Endodermal cell (in vitro differentiated cells): ENCODE measurements around the gene HOXA9. TPM values are rescaled to one million over a fixed set of nuclear protein-coding genes. Genes with fewer than 3 reads are reported as not detected.

ENCODE experiments used
- DNase-seq: peaks from one replicate; pipeline ENCODE4 v3.0.0-alpha.2; 2017
- H3K27ac ChIP-seq: 2 replicates; pipeline ENCODE4 v1.5.1; 2013; ENCODE audit warnings: mild to moderate bottlenecking, low read depth, low read length, moderate library complexity
- H3K27me3 ChIP-seq: 2 replicates; pipeline ENCODE4 v1.6.1; 2013; ENCODE audit warnings: mild to moderate bottlenecking, low read length, moderate library complexity; ENCODE audit not compliant: insufficient read depth, control insufficient read depth, poor library complexity, severe bottlenecking
- H3K36me3 ChIP-seq: 2 replicates; pipeline ENCODE4 v1.7.0; 2013; ENCODE audit warnings: mild to moderate bottlenecking, low read length, moderate library complexity; ENCODE audit not compliant: control insufficient read depth, insufficient read depth
- H3K4me1 ChIP-seq: one replicate; pipeline ENCODE4 v1.7.0; 2013; ENCODE audit warnings: low read length; ENCODE audit not compliant: control insufficient read depth, insufficient read depth
- H3K4me3 ChIP-seq: 2 replicates; pipeline ENCODE4 v1.5.1; 2013; ENCODE audit warnings: mild to moderate bottlenecking, low read length, moderate library complexity
- H3K9ac ChIP-seq: 2 replicates; pipeline ENCODE4 v1.6.1; 2013; ENCODE audit warnings: mild to moderate bottlenecking, low read length, moderate library complexity; ENCODE audit not compliant: poor library complexity, severe bottlenecking; ENCODE audit errors: extremely low read depth
- H3K9me3 ChIP-seq: 2 replicates; pipeline ENCODE4 v1.6.1; 2013; ENCODE audit warnings: mild to moderate bottlenecking, low read length, moderate library complexity; ENCODE audit not compliant: control insufficient read depth
- H3K27ac Mint-ChIP-seq: 2 replicates; pipeline ENCODE4 v1.8.0; 2020; ENCODE audit warnings: mixed read lengths
- H3K27me3 Mint-ChIP-seq: 2 replicates; pipeline ENCODE4 v1.8.0; 2021; ENCODE audit warnings: mild to moderate bottlenecking, mixed read lengths; ENCODE audit not compliant: insufficient read depth
- H3K36me3 Mint-ChIP-seq: 2 replicates; pipeline ENCODE4 v1.8.0; 2020; ENCODE audit warnings: low read depth, mixed read lengths
- H3K4me1 Mint-ChIP-seq: 2 replicates; pipeline ENCODE4 v1.8.0; 2020; ENCODE audit warnings: mixed read lengths
- H3K4me3 Mint-ChIP-seq: 2 replicates; pipeline ENCODE4 v1.8.0; 2020; ENCODE audit warnings: mild to moderate bottlenecking, moderate library complexity, mixed read lengths
- H3K9me3 Mint-ChIP-seq: 2 replicates; pipeline ENCODE4 v1.8.0; 2020; ENCODE audit warnings: mild to moderate bottlenecking, mixed read lengths
- WGBS, 2 experiments: methylation state at CpG; one replicate each; pipeline versions ENCODE4 v1.1.5 to v1.1.7; 2013; ENCODE audit warnings: missing lambda C conversion rate in 2 of 2, mixed read lengths in 1 of 2; ENCODE audit not compliant: insufficient coverage in 1 of 2, insufficient read length in 1 of 2; 5-methylcytosine and 5-hydroxymethylcytosine counted together
- total RNA-seq, 2 donors: library from RNA; stranded (reverse); fragmentation: NEBNext Ultra II Directional in 1 of 2; extraction: Animal tissue kit (Norgen Biotek cat#: 25700) in 1 of 2; gene quantifications; 2 replicates in 1 of 2; 3 replicates in 1 of 2; pipeline ENCODE4 v1.2.1, GENCODE V29; 2021
- TF ChIP-seq, protein P1 (sequence below): fragments of 200-600 bp; sonication (generic); conservative IDR thresholded peaks from 2 replicates; pipeline ENCODE4 v1.5.0; 2021; ENCODE audit warnings: antibody characterized with exemption, mild to moderate bottlenecking

The HOXA9 gene
- total RNA-seq, 2 donors from 2014 or later, result not detected

DNA sequence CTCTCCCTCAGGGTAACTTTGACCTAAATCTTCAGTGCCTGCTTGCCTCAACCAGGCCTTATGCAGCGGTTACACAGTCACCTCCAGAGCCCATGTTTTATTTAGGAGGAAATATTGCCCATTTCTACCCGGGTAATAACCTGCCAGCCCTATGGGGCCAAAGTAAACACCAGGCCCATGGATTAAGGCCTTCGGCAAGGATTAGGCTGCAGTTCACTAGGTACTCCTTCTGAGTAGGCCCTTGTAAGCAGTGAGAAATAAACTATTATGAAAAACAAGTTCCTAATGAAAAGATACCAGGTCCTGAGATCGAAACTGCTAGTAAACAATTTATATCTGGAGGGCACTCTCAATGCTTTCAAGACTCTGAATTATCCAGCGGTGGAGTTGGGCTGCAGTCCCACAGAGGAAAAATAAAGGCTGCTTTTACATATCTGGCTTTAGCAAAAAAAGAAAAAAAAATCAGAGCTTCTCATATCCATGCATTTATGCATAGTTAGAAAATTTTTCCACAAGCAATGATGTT, 12.5 kb upstream of the HOXA9 start:
- H3K27me3 ChIP-seq, result peaks cover 100% of the 10 kb centered on the region
- H3K36me3 ChIP-seq, result no peaks in the 10 kb centered on the region
- TF ChIP-seq, protein P1, sequence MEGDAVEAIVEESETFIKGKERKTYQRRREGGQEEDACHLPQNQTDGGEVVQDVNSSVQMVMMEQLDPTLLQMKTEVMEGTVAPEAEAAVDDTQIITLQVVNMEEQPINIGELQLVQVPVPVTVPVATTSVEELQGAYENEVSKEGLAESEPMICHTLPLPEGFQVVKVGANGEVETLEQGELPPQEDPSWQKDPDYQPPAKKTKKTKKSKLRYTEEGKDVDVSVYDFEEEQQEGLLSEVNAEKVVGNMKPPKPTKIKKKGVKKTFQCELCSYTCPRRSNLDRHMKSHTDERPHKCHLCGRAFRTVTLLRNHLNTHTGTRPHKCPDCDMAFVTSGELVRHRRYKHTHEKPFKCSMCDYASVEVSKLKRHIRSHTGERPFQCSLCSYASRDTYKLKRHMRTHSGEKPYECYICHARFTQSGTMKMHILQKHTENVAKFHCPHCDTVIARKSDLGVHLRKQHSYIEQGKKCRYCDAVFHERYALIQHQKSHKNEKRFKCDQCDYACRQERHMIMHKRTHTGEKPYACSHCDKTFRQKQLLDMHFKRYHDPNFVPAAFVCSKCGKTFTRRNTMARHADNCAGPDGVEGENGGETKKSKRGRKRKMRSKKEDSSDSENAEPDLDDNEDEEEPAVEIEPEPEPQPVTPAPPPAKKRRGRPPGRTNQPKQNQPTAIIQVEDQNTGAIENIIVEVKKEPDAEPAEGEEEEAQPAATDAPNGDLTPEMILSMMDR, result no peak
- no peak for DNase-seq
- peaks cover 4% of the 10 kb centered on the region for H3K4me1 ChIP-seq
- H3K27me3 Mint-ChIP-seq, result peaks cover 97% of the 10 kb centered on the region
- no peak overlapping the region for H3K4me3 Mint-ChIP-seq
- 31 to 37% methylated on average over 4 to 5 of the region's 5 CpGs for WGBS, 2 experiments
- H3K9ac ChIP-seq, result no peak overlapping the region
- no peak overlapping the region for H3K27ac ChIP-seq
- peaks cover 11% of the 10 kb centered on the region for H3K9me3 ChIP-seq
- no peak overlapping the region for H3K4me3 ChIP-seq
- no peaks in the 10 kb centered on the region for H3K36me3 Mint-ChIP-seq
- no peak overlapping the region for H3K27ac Mint-ChIP-seq
- H3K4me1 Mint-ChIP-seq, result peaks cover 12% of the 10 kb centered on the region
- H3K9me3 Mint-ChIP-seq, result peaks cover 6% of the 10 kb centered on the region

DNA sequence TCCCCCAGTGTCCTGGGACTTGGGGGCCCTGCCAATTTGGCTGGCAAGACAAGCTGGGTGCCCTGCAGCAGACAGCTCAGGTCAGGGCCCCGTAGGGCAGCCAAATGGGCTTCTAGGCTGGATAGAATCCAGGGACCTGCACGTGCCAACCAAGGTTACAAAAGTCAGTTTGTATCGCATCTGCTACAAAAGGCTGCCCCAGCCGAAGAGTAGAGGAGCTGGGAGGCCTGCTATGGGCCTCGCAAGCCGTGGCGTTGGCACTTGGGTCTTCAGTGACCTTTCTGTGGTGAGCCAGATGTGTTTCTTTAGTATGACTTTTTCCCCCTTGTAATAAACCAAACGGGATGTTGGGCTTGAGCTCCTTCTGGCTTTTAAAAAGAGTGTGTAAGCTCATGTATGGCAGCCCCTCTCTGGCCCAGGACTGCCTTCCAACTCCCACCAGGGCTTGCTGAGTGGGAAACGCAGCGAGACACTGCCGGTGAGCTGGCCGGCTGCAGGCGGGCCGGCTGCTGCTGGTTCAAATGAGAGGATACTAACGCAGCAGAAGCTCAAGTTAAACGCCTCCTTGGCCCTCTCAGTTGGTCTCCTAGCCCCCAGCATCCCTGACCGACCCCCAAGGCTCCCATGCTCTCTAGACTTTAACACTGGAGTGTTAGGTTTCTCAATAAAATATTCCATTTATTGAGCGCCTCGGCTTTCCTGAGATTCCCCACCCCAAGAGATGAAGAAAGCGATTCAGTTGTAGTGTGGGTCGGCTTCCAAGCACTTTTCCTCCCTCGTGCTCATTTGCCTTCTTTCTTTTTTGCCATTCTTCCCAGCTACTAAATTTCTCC, 11.8 kb upstream of the HOXA9 start:
- H3K4me1 ChIP-seq, result peaks cover 3% of the 10 kb centered on the region
- H3K4me1 Mint-ChIP-seq, result peaks cover 12% of the 10 kb centered on the region
- H3K27ac ChIP-seq, result no peak overlapping the region
- no peaks in the 10 kb centered on the region for H3K36me3 ChIP-seq
- TF ChIP-seq, protein P1, result no peak
- no peak overlapping the region for H3K9ac ChIP-seq
- peaks cover 97% of the 10 kb centered on the region for H3K27me3 Mint-ChIP-seq
- H3K9me3 ChIP-seq, result peaks cover 11% of the 10 kb centered on the region
- H3K27me3 ChIP-seq, result peaks cover 100% of the 10 kb centered on the region
- no peak overlapping the region for H3K4me3 ChIP-seq
- no peak overlapping the region for H3K4me3 Mint-ChIP-seq
- no peak overlapping the region for H3K27ac Mint-ChIP-seq
- peaks cover 6% of the 10 kb centered on the region for H3K9me3 Mint-ChIP-seq
- DNase-seq, result no peak
- H3K36me3 Mint-ChIP-seq, result no peaks in the 10 kb centered on the region
- WGBS, 2 experiments, result 28 to 36% methylated on average over 10 to 22 of the region's 22 CpGs

DNA sequence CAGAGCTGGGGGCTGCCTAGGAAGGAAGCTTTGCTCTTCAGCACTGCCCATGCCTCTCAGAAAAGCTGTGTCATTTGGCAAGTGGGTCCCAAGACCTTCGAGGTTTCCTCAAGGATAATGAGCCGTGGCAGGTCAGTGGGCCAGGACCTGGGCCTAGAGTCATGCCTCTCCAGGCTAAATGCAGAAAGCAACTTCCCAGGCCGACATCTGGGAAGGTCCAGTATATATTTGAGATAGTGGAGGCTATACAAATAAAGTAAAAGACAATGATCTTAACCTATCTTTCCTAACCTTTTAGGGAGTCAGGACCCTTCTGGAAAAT, 11.1 kb upstream of the HOXA9 start:
- peaks cover 100% of the 10 kb centered on the region for H3K27me3 ChIP-seq
- no peak overlapping the region for H3K4me3 Mint-ChIP-seq
- H3K4me3 ChIP-seq, result no peak overlapping the region
- H3K9me3 ChIP-seq, result peaks cover 11% of the 10 kb centered on the region
- no peak for DNase-seq
- H3K9me3 Mint-ChIP-seq, result peaks cover 6% of the 10 kb centered on the region
- no peak overlapping the region for H3K9ac ChIP-seq
- H3K27me3 Mint-ChIP-seq, result peaks cover 97% of the 10 kb centered on the region
- H3K4me1 Mint-ChIP-seq, result peaks cover 12% of the 10 kb centered on the region
- H3K27ac ChIP-seq, result no peak overlapping the region
- peaks cover 3% of the 10 kb centered on the region for H3K4me1 ChIP-seq
- 84 to 90% methylated on average over 2 to 3 of the region's 3 CpGs for WGBS, 2 experiments
- H3K27ac Mint-ChIP-seq, result no peak overlapping the region
- TF ChIP-seq, protein P1, result no peak
- H3K36me3 ChIP-seq, result no peaks in the 10 kb centered on the region
- no peaks in the 10 kb centered on the region for H3K36me3 Mint-ChIP-seq
